Activated T-cell treated with anti-CD3 and anti-CD28 coated beads for 48 hours (primary cell): ENCODE measurements around the gene DNMT3A.

Source experiments
- DNase-seq: peaks from one replicate; pipeline ENCODE4 v3.0.0-alpha.2; 2020; ENCODE audit warnings: low read depth

The DNMT3A gene

DNA sequence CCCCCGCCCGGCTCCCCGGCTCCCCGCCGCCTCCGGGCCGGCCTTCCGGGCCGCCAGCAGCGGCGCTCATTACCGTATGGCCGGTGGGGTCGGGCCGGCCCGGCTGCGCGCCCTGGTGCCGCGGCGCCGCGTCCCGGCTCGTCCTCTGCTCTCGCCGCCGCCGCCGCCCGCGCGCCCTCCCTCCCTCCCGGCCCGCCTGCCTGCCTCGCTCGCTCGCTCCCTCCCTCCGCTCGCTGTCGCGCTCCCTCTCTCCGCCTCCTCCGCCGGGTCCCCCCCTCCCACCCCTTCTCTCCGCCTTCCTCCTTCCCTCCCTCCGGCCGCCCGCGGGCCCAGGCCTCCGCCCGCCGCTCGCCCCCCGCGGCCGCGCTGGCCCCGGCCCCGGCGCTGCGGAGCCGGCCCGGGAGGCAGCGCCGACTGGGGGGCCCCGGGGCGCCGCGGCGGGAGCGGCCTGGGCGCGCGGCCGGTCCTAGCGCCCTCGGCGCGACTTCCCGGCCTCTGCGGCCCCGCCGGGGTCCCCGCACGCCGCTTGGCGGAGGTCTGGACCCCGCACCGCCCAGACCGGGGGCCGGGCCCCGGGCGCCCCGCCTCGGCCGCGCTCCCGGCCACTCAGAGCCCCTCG is at the start of gene DNMT3A:
Gene DNMT3A, minus strand, starts transcription at position 173 of the 619 bp plus-strand sequence. CDS start 27,941 bp downstream, outside the sequence.
- DNase-seq: peak; percentile 59

DNA sequence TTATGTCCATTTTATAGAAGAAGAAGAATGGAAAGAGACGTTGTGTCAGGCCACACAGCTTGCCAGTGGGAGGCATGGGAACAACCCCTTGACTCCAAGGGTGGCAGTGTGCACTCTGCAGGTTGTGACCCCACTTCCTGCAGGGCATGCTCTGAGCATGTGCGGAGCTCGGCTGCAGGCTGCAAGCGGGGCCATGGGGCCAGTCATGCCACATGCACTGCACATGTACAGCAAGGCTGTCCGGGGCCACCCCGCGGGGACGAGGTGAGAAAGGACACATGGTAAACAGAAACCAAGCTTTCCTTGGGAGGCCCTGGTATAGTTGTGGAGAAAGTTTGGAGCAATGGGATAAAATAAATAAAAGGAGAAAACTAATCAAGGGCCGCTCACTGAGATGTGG is 47.4 kb upstream of the DNMT3A start:
- no peak for DNase-seq

- DNase-seq: no peak
Measured at GRCh38 chr2:25388491-25388890, 46.8 kb upstream of the DNMT3A start.

GRCh38 chr2:25387876-25388449 is 46.2 kb upstream of the DNMT3A start:
- DNase-seq: no peak

- no peak for DNase-seq
Measured at GRCh38 chr2:25386971-25387875, 45.5 kb upstream of the DNMT3A start.

DNA sequence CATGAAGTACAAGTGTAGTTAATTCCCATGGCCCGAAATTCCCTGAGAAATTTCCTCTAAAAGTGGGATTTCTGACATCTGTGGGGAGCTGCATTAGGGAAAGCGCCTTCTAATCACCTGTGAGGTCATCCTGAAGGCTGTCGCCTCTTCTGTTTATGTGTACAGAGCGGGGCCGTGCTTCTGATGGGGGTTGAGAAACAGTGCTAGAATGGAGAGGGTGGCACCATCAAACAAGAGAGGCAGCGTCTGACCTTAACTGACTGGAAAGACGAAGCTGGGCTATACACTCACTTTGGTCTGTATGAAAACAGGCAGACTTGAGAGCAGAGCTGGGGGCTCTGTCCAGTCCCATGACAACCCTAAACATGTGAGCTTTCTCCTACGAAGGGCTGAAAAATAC is 44.2 kb upstream of the DNMT3A start:
- DNase-seq: no peak

DNA sequence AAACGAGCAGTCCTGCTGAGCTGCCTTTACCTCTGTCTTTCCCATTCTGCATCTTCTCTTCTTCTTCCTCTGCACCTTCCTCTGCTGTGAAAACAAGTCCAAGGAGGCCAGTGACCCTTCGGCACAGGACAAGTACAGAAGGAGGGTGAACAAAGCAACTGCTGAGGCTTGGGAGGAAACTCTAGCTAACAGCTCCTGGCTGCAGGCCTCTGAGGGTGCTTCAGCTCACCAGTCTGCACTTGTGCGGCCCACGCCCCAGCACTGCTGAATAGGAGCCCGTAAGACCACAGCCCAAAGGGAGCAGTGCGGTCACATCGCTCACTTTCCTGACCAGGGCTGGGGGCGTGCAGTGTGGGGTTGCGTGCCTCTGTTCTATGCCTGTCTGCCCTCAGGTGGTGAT is 42.1 kb upstream of the DNMT3A start:
- DNase-seq: no peak

DNA sequence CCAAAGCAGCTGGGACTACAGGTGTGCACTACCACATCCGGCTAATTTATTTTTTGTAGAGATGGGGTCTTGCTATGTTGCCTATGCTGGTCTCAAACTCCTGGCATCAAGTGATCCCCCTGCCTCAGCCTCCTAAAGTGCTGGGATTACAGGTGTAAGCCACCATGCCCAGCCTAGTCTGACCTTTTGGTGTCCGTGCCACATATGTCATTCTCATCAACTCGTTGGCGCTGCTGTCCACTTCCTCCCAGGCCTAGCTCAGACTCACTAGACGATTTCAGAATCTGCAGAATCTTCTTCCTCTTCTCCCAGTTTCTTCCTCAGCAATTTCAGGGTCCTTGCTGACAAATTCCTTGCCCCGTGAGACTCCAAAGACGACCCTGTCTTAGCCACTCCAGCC is 39.8 kb upstream of the DNMT3A start:
- no peak for DNase-seq

DNA sequence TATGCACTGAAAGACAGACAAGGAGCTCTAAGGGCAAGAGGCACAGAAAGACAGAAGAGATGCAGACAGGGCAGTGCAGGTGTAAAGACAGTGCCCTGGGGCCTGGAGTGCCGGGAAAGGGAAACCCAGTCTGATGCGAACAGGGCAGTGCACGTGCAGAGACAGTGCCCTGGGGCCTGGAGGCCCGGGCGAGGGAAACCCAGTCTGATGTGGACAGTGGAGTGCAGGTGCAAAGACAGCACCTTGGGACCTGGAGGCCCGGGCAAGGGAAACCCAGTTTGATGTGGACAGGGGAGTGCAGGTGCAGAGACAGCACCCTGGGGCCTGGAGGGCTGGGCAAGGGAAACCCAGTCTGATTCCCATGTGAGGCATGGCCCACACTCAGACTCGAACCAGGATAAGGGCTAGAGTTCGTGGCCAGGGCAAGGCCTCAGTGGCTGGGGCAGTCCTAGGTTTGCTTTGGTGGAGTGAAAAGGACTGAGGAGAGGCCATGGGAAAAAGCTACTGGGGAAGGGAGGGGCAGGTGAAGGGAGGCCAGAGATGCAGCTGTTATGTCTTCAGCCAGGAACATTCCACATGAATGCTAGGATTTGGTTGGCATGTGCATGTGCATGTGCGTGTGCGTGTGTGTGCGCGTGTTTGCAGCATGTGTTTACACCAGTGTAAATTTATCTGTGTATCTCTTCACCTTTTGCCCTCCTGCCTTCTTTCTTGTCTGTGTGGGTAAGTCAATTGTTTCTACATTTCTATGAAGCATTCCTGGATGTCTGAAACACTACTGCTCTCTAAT is 39.1 kb upstream of the DNMT3A start:
- DNase-seq: no peak

- DNase-seq: no peak
Measured at GRCh38 chr2:25380023-25380422, 38.3 kb upstream of the DNMT3A start.

- no peak for DNase-seq
Measured at GRCh38 chr2:25379535-25379934, 37.8 kb upstream of the DNMT3A start.

GRCh38 chr2:25378731-25379490 is 37.2 kb upstream of the DNMT3A start:
- DNase-seq: no peak

GRCh38 chr2:25377822-25378421 is 36.2 kb upstream of the DNMT3A start:
- no peak for DNase-seq

DNA sequence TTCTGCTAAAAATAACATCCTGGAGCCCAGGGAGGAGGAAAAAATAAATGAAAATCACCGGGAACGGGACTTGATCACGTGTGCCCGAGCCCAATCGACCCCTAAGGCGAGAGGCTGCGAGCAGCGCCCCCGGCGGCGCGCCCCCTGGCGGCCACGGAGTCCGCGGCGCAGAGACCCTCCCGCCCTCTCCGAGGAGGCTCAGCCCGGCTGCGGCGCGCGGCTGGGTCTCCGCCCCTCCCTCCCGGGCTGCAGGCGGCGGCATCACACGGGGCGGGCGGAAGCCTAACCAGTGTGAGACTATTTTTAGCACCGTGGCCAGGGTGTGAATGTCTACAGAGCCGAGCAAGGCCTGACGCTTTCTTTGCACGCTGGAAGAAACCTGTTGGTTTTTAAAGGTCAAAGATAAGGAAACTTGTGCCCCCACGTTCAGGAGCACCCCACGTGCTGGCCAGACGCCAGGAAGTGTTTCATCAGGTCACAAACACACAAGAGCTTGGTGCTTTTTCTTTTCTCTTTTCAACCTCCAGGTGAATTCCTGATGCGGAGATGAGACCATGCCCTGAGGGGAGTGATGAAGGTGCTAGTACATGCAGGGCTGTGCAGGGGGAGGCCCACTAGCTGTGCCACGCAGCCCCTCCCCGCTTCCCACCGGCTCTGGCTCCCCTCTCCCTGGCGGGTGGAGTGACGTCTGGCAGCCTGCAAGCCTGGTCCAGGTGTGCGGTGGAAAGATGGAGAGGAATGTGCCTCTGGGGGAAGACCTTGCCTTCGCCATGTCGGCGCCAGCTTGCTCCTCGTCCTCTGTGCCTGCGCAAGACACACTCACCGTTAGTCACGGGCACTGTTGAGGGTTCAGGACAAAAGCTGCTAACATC is 35.3 kb upstream of the DNMT3A start:
- peak; percentile 95 for DNase-seq

DNA sequence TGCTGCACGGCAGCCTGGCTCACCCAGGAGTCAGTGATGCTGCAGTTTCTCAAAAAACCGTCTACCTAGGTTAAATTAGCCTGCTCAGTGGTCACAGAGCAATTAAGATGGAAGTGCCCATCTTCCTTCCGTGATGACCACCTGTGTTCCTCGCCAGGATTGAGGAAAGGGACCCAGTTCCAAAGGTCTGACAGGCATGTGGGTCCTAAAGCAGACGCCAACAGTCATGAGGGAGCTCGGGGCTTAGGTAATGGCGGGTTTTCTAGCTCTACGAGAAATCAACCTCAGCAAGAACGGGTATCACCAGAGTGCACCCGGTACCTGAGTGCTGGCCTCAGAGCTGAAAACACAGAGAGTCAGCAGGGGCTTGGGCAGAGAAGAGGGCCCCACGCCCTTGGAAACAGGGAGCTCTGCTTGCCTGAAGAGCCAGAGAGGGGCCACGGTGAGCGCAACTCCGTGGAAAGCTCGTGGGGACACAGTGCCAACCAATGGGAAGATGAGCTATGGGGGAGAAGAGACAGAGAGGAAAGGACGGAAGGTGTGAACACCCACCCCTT is 34.3 kb upstream of the DNMT3A start:
- no peak for DNase-seq

DNA sequence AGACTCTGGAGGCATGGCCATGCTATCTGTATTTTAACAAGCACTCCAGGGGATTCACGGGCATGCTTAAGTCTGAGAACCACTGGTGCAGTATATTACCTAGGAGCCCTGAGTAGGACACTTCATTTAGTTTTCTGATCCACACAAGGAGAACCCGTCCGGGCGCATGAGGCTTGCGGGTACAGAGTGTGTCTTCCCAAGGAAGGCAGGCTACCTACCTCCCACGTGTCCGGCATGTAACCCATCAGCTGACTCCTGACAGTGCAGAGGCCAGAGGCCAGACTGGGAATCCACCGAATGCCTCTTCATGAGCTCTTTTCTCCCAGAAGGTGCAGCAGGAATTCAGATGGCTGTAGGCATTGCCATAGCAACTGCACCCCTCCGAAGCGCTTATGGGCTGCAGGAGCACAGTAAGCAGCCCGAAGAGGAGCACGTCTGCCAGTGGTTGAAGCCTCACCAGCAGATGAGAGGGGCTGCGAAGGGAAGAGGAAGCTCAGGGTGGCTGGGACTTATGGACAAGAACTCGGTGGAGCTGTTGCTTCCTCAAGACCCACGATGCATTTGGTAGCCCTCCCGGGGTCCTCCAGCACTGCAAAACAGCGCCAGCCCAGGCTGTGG is 33.8 kb upstream of the DNMT3A start:
- DNase-seq: no peak

- no peak for DNase-seq
Measured at GRCh38 chr2:25374827-25375226, 33.1 kb upstream of the DNMT3A start.

- DNase-seq: no peak
Measured at GRCh38 chr2:25374411-25374810, 32.7 kb upstream of the DNMT3A start.

DNA sequence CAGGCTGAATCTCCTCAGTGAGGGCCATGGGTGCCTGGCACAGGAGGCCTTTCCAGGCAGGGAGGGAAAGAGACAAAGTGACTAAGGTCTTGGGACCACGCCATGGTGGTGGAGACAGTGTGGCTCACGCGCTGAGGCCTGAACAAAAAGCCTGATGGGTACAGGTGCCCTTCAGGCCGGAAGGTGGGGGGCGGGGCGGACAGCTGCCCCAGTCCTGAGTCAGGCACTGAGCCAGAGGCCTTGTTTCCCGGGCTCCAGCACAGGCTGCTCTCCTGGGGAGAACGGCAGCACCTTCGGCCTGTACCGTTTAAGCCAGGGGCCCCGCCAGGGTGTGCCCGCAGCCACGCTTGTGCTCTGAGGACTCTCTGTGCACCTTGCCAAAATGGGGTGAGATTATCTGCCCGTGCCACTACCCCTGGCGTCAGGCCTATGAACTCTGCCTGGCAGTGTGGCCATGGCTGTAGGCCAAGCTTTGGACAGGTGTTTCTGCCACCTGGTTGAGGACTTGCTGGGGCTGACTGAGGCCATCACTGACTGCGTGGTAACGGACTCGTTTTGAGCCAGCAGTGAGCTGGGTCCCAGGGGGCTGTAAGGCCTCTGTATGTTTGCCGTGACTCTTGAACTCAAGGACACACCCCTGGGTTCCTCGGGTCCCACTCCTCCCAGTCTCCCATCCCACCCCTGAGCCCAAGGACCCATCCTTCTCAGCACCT is 31.7 kb upstream of the DNMT3A start:
- no peak for DNase-seq
